A549 (cell line): ENCODE results near the gene P2RX4. TPM values are rescaled to one million over a fixed set of nuclear protein-coding genes. Genes with fewer than 3 reads are reported as not detected.

Experiments
- ATAC-seq, 2 experiments: fragments of 200-7000 bp in 1 of 2; fragments of >200 bp in 1 of 2; cut with Nextera tagmentation in 1 of 2; cut with Tn5 transposase in 1 of 2; 3 replicates each; pipeline versions ENCODE4 v1.8.0 to v1.9.1; 2018 to 2020; ENCODE audit warnings: mild to moderate bottlenecking in 1 of 2, moderate library complexity in 1 of 2
- CTCF ChIA-PET: fragments of 300-600 bp; sonication (Branson Sonifier 250); formaldehyde crosslinking; extraction: SDS; loops from one replicate; lab custom pipeline; 2021; ENCODE audit warnings: antibody characterized with exemption, inconsistent platforms; lab: Yijun Ruan, JAX
- POLR2A ChIA-PET: fragments of 350-600 bp; formaldehyde crosslinking; extraction: SDS; loops from one replicate; lab custom pipeline; 2021; ENCODE audit warnings: antibody characterized with exemption, inconsistent platforms; lab: Yijun Ruan, JAX
- DNase-seq, 2 experiments: peaks; one replicate each; pipeline versions ENCODE4 v3.0.0 to v3.0.0-alpha.2; 2011 to 2016; ENCODE audit warnings: low read depth in 1 of 2, low spot score in 1 of 2
- FAIRE-seq: peaks from 2 replicates; lab custom pipeline; 2011; peaks lifted over from hg19 to GRCh38; lab: Jason Lieb, UNC
- H3K27ac ChIP-seq, 2 experiments: fragments of >200 bp; sonication (Bioruptor Twin); formaldehyde crosslinking; 3 replicates each; pipeline ENCODE4 v1.5.1; 2016 to 2017
- H3K4me1 ChIP-seq: fragments of >200 bp; sonication (Bioruptor Twin); formaldehyde crosslinking; 3 replicates; pipeline ENCODE4 v1.6.1; 2016
- H3K4me2 ChIP-seq: fragments of >200 bp; sonication (Bioruptor Twin); formaldehyde crosslinking; 3 replicates; pipeline ENCODE4 v1.6.1; 2016
- H3K4me3 ChIP-seq: fragments of >200 bp; sonication (Bioruptor Twin); formaldehyde crosslinking; 3 replicates; pipeline ENCODE4 v1.5.1; 2016
- H3K9me3 ChIP-seq: fragments of >200 bp; sonication (Bioruptor Twin); formaldehyde crosslinking; 3 replicates; pipeline ENCODE4 v1.6.1; 2016
- CBX8 ChIP-seq: fragments of 200-600 bp; sonication (generic); IDR thresholded peaks from 2 replicates; pipeline ENCODE4 v1.6.1; 2016
- CHD2 ChIP-seq: fragments of 150-350 bp; IDR thresholded peaks from 2 replicates; pipeline ENCODE4 v1.6.1; 2014; ENCODE audit warnings: low read length; ENCODE audit not compliant: partially characterized antibody
- CHD4 ChIP-seq: fragments of 200-600 bp; sonication (generic); IDR thresholded peaks from 2 replicates; pipeline ENCODE4 v1.6.1; 2016; ENCODE audit warnings: antibody characterized with exemption, mild to moderate bottlenecking, borderline replicate concordance
- EHF ChIP-seq: fragments of 250-450 bp; sonication (Bioruptor Pico); IDR thresholded peaks from 2 replicates; pipeline ENCODE4 v1.5.0; 2020; ENCODE audit warnings: mild to moderate bottlenecking
- EHMT2 ChIP-seq: fragments of 200-600 bp; sonication (generic); IDR thresholded peaks from 2 replicates; pipeline ENCODE4 v1.6.1; 2016; ENCODE audit warnings: antibody characterized with exemption, low read depth, mild to moderate bottlenecking, moderate library complexity
- EP300 ChIP-seq, 2 experiments: fragments of >200 bp; sonication (Bioruptor Twin); formaldehyde crosslinking; IDR thresholded peaks; 2 replicates in 1 of 2; 3 replicates in 1 of 2; pipeline ENCODE4 v1.6.1; 2016 to 2017
- ESRRA ChIP-seq: fragments of 150-350 bp; IDR thresholded peaks from 2 replicates; pipeline ENCODE4 v1.6.1; 2014; ENCODE audit warnings: mild to moderate bottlenecking, low read length, borderline replicate concordance
- KDM5A ChIP-seq: fragments of 200-600 bp; sonication (generic); IDR thresholded peaks from 2 replicates; pipeline ENCODE4 v1.6.1; 2016; ENCODE audit warnings: antibody characterized with exemption, mild to moderate bottlenecking
- MAZ ChIP-seq: fragments of 150-350 bp; IDR thresholded peaks from 2 replicates; pipeline ENCODE4 v1.6.1; 2014; ENCODE audit warnings: antibody characterized with exemption, low read depth, low read length, borderline replicate concordance
- NFE2L2 ChIP-seq: fragments of 150-350 bp; conservative IDR thresholded peaks from 2 replicates; pipeline ENCODE4 v1.6.1; 2014; ENCODE audit warnings: low read length
- POLR2A ChIP-seq: IDR thresholded peaks from 2 replicates; pipeline ENCODE4 v1.6.1; 2012; ENCODE audit warnings: mild to moderate bottlenecking, low read length
- RCOR1 ChIP-seq: fragments of 150-350 bp; IDR thresholded peaks from 2 replicates; pipeline ENCODE4 v1.6.1; 2014; ENCODE audit warnings: antibody characterized with exemption, low read length, low read depth
- WGBS: methylation state at CpG from one replicate; pipeline ENCODE4 v1.1.6; 2017; ENCODE audit errors: missing lambda C conversion rate; 5-methylcytosine and 5-hydroxymethylcytosine counted together
- polyA plus RNA-seq, 4 experiments: library from polyadenylated mRNA; depleted of rRNA in 3 of 4; stranded (reverse); fragments of >200 nt; fragmentation: RNase III in 1 of 4; extraction: RNeasy Plus Mini Kit Qiagen cat#74134 plus additional on column Dnase treatment in 1 of 4; gene quantifications; 2 replicates in 3 of 4; 3 replicates in 1 of 4; pipeline ENCODE4 v1.2.3, GENCODE V29; 2011 to 2017
- TF ChIP-seq, protein P1 (sequence below): IDR thresholded peaks from 2 replicates; pipeline ENCODE4 v1.6.1; 2012
- TF ChIP-seq, protein P2 (sequence below): IDR thresholded peaks from 2 replicates; pipeline ENCODE4 v1.6.1; 2012; ENCODE audit warnings: low read depth, borderline replicate concordance
- TF ChIP-seq, protein P3 (sequence below): fragments of >200 bp; sonication (Bioruptor Twin); formaldehyde crosslinking; IDR thresholded peaks from 3 replicates; pipeline ENCODE4 v1.5.1; 2016
- TF ChIP-seq, protein P4 (sequence below): fragments of >200 bp; sonication (Bioruptor Twin); formaldehyde crosslinking; IDR thresholded peaks from 3 replicates; pipeline ENCODE4 v1.6.1; 2016

Gene P2RX4
- polyA plus RNA-seq, 2 of the 4 experiments (the other 2 are of a cell fraction), result 16.0 to 27.5 TPM

DNA sequence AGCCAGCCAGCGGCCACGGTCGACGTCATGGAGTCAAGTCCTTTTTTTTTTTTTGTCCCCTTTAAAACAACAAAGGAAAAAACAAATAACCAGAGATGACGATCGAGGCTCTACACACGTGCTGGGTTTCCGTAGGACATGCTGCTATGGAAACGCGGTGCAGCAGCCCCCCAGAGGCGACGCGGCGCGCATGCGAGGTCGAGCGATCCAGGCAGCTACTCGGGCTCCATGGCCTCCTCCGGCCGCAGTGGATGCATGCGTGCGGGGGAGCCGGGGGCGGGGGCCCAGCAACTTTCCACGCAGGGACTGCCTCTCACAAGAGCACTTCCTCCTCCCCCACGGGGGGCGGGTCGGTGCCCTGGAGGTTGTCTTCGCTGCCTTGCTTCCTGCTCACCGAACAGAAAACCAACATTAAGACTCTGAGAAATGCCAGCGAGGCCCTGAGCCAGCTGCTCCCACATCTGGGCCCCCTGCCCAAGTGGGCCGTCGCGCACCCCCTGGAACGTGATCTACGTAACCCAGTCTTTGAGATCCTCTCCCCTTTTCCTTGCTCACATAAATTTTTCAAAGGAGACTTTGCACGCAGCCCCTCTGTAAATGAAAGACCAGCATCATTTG lies 30.7 kb downstream of the P2RX4 start:
- WGBS, result 92% methylated on average over 38 of the region's 38 CpGs
- DNase-seq (no peak), ATAC-seq (no peak), FAIRE-seq (no peak)
- H3K4me1 ChIP-seq, result no peaks in the 10 kb centered on the region
- no peaks in the 10 kb centered on the region for H3K9me3 ChIP-seq
- no peak for TF ChIP-seq CBX8
- TF ChIP-seq CHD2, result no peak
- TF ChIP-seq, all 56 proteins: peak for 0
- no peak overlapping the region for H3K27ac ChIP-seq
- no peak overlapping the region for H3K4me3 ChIP-seq
- ChIA-PET POLR2A (no interaction called here), CTCF (interaction anchor here (0.9 to 1.8 kb wide), 3 partner anchors 10 to 202 kb away, joined by 3 to 4 read pairs (median 4); no protein-coding TSS in a partner anchor)
- no peak overlapping the region for H3K4me2 ChIP-seq

DNA sequence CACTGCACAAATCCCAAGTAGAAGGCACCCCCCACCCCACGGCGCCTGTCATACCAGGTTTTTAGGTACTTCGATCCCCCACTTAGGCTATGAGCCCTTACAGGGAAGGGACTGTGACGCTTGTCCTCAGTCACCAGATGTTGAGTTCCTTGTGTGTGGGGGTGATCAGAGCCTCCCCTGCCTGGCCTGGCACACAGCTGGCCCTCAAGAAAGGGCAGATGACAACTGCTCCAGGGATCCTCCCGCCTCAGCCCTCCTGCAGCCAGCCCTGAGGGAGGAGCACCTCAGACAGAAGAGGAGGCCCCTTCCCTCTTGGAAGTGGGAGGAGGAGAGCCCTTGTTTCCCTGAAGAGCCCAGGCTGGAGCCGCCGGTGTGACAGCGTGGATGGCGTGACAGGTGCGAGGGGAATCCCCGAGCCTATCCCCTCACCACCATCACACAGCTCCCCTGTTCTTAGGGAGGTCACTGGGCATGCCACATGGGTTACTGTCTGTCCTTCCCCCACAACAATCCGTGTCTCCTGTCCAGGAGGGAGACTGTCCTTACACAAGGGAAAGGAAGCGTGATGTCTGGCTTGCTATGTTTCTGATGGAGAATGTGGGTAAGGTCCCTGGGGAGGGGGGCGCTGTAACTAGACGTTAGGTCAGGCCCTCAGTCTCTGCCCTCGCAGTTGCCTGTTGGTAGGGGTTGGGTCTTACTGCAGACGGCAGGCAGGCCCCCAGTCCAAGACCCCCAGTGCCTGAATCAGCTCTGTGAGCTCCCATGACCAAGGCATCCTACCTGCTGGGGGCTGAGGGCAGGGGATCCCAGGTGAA lies 31.4 kb downstream of the P2RX4 start:
- H3K27ac ChIP-seq, result no peak overlapping the region
- ChIA-PET POLR2A (no interaction called here), CTCF (interaction anchor here (0.9 to 1.5 kb wide), 3 partner anchors 9 to 36 kb away, joined by 3 to 4 read pairs (median 3); no protein-coding TSS in a partner anchor)
- H3K4me1 ChIP-seq, result no peaks in the 10 kb centered on the region
- H3K9me3 ChIP-seq, result no peaks in the 10 kb centered on the region
- ATAC-seq (no peak), FAIRE-seq (no peak)
- 86% methylated on average over 17 of the region's 17 CpGs for WGBS
- no peak for TF ChIP-seq CHD4
- TF ChIP-seq, all 56 proteins: peak for 0
- Histone ChIP-seq H3K4me2 (no peak overlapping the region), H3K4me3 (no peak overlapping the region)
- no peak for DNase-seq

DNA sequence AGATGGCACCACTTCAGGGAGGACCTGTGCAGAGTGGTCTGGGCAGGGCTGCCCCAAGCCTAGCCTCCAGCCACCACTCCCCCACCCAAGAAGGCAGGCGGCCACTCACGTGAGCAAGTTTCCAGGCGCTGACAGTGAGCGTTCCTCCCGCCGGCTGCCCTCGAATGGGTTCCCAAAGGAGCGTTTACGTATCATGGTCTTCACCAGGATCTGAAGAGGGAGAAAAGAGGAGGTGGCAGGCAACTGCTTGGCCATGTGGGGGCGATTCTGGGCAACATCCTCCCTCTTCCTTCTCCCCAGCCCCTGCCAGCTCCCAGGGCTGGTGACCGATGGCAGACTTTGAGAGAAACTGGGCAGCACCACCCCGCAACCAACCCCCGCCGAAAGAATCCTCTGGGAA lies 35.1 kb downstream of the P2RX4 start:
- WGBS, result 90% methylated on average over 14 of the region's 14 CpGs
- POLR2A ChIA-PET, result no interaction called here
- no peak for FAIRE-seq
- Histone ChIP-seq H3K4me3 (no peak overlapping the region), H3K4me2 (no peak overlapping the region), H3K4me1 (no peaks in the 10 kb centered on the region), H3K27ac (no peak overlapping the region), H3K9me3 (no peaks in the 10 kb centered on the region)
- TF ChIP-seq NFE2L2, result no peak
- no peak for DNase-seq
- CTCF ChIA-PET, result interaction anchor here (1.6 to 1.9 kb wide), 2 partner anchors 9 to 15 kb away, joined by 5 to 10 read pairs; no protein-coding TSS in a partner anchor
- ATAC-seq, result no peak; a peak in 2 of 6 replicates

DNA sequence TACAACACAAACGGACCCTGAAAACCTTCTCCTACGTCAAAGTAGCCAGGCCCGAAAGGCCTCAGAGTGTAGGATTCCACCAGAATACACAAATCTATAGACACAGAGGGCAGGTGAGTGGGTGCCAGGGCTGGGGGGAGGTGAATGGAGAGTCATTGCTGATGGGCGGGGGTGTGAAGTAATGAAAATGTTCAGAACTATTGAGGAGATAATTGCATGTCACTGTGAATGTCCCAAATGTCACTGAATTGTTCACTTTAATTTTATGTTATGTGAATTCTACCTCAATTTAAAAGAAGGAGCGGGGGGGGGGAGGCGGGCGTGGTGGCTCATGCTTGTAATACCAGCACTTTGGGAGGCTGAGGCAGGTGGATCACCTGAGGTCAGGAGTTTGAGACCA lies 36.0 kb downstream of the P2RX4 start:
- TF ChIP-seq MAZ (no peak), ESRRA (no peak), EHF (CRISPR knock-in tag) (no peak), POLR2A (no peak)
- TF ChIP-seq, all 56 proteins: peak for 0
- ChIA-PET POLR2A (no interaction called here), CTCF (interaction anchor here (1.0 kb wide), 1 partner anchor 31 kb away, joined by 3 read pairs; no protein-coding TSS in a partner anchor)
- FAIRE-seq (no peak), DNase-seq (no peak), ATAC-seq (no peak)
- no peak overlapping the region for H3K27ac ChIP-seq
- H3K4me1 ChIP-seq, result no peaks in the 10 kb centered on the region
- 90% methylated on average over 7 of the region's 7 CpGs for WGBS
- no peaks in the 10 kb centered on the region for H3K9me3 ChIP-seq
- H3K4me2 ChIP-seq, result no peak overlapping the region
- no peak overlapping the region for H3K4me3 ChIP-seq

DNA sequence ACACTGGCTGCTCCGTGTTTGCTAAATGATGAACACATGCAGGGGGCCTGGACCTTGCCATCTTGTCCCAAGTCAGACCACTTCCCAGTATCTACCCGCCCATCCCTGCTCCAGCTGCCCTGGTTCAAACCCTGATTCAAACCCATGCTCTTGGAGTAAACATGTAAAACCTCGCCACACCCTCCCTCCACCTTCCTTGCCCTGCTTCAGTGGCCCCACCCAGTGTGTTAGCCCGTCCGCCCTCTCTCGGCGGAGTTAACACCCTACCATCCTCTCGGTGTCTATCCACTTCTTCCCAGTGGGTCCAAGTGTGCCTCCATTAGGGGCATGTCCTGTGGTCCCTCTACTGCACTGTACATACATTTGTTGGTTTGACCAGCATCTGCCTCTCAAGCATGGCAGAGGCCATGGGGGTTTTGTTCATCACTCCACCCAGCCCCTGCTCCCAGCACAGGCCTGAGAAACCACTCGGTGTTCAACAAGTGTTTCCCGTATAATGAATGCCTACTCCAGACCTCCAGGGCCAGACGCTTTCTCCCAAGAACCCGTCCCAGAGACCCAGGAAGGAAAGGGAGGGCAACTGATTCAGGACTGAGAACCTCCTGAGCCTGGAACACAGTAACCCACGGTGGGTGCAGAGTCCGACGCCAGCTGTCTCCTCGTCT lies 37.1 kb downstream of the P2RX4 start:
- Histone ChIP-seq H3K4me1 (no peaks in the 10 kb centered on the region), H3K4me2 (no peak overlapping the region), H3K4me3 (no peak overlapping the region), H3K9me3 (no peaks in the 10 kb centered on the region), H3K27ac (no peak overlapping the region)
- 93% methylated on average over 16 of the region's 16 CpGs for WGBS
- DNase-seq, result no peak
- FAIRE-seq, result no peak
- no peak for ATAC-seq
- POLR2A ChIA-PET, result no interaction called here
- CTCF ChIA-PET, result interaction anchor here (0.7 to 1.6 kb wide), 2 partner anchors 16 to 163 kb away, joined by 3 to 4 read pairs; no protein-coding TSS in a partner anchor
- TF ChIP-seq KDM5A (no peak), EP300 (IDR thresholded peaks at IDR 0.05) (no peak), EHMT2 (no peak), RCOR1 (no peak)
- TF ChIP-seq, protein P1, sequence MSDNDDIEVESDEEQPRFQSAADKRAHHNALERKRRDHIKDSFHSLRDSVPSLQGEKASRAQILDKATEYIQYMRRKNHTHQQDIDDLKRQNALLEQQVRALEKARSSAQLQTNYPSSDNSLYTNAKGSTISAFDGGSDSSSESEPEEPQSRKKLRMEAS, result no peak
- TF ChIP-seq, protein P2, sequence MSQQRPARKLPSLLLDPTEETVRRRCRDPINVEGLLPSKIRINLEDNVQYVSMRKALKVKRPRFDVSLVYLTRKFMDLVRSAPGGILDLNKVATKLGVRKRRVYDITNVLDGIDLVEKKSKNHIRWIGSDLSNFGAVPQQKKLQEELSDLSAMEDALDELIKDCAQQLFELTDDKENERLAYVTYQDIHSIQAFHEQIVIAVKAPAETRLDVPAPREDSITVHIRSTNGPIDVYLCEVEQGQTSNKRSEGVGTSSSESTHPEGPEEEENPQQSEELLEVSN, result no peak
- TF ChIP-seq, protein P3, sequence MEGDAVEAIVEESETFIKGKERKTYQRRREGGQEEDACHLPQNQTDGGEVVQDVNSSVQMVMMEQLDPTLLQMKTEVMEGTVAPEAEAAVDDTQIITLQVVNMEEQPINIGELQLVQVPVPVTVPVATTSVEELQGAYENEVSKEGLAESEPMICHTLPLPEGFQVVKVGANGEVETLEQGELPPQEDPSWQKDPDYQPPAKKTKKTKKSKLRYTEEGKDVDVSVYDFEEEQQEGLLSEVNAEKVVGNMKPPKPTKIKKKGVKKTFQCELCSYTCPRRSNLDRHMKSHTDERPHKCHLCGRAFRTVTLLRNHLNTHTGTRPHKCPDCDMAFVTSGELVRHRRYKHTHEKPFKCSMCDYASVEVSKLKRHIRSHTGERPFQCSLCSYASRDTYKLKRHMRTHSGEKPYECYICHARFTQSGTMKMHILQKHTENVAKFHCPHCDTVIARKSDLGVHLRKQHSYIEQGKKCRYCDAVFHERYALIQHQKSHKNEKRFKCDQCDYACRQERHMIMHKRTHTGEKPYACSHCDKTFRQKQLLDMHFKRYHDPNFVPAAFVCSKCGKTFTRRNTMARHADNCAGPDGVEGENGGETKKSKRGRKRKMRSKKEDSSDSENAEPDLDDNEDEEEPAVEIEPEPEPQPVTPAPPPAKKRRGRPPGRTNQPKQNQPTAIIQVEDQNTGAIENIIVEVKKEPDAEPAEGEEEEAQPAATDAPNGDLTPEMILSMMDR, result no peak
- TF ChIP-seq, protein P4, sequence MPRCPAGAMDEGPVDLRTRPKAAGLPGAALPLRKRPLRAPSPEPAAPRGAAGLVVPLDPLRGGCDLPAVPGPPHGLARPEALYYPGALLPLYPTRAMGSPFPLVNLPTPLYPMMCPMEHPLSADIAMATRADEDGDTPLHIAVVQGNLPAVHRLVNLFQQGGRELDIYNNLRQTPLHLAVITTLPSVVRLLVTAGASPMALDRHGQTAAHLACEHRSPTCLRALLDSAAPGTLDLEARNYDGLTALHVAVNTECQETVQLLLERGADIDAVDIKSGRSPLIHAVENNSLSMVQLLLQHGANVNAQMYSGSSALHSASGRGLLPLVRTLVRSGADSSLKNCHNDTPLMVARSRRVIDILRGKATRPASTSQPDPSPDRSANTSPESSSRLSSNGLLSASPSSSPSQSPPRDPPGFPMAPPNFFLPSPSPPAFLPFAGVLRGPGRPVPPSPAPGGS, result no peak
